GM12875 (cell line): Measurements from ENCODE around the gene PAK2.

ENCODE experiments used
- H3K4me3 ChIP-seq: one replicate; pipeline ENCODE4 v1.5.1; 2011; ENCODE audit warnings: low read depth, low read length, control low read depth
- TF ChIP-seq, protein P1 (sequence below): IDR thresholded peaks from 2 replicates; pipeline ENCODE4 v1.5.1; 2011; ENCODE audit warnings: low read depth, mild to moderate bottlenecking, control low read depth, inconsistent platforms, low read length, moderate library complexity, borderline replicate concordance; ENCODE audit not compliant: insufficient read depth

Gene PAK2

DNA sequence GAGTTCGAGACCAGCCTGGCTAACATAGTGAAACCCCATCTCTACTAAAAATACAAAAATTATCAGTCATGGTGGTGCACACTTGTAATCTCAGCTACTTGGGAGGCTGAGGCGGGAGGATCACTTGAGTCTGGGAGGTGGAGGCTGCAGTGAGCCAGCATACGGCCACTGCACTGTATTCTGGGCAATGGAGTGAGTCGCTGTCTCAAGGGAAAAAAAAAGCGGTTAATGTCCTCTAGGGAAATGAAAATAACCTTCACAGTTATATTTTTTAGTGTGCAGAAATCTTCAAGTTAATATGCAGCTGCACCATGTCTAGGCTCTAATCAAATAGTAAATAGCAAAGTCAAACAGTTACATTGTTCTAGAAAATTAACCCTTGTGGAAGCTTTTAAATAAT lies 42.4 kb upstream of the PAK2 start:
- TF ChIP-seq, protein P1, sequence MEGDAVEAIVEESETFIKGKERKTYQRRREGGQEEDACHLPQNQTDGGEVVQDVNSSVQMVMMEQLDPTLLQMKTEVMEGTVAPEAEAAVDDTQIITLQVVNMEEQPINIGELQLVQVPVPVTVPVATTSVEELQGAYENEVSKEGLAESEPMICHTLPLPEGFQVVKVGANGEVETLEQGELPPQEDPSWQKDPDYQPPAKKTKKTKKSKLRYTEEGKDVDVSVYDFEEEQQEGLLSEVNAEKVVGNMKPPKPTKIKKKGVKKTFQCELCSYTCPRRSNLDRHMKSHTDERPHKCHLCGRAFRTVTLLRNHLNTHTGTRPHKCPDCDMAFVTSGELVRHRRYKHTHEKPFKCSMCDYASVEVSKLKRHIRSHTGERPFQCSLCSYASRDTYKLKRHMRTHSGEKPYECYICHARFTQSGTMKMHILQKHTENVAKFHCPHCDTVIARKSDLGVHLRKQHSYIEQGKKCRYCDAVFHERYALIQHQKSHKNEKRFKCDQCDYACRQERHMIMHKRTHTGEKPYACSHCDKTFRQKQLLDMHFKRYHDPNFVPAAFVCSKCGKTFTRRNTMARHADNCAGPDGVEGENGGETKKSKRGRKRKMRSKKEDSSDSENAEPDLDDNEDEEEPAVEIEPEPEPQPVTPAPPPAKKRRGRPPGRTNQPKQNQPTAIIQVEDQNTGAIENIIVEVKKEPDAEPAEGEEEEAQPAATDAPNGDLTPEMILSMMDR = no peak

DNA sequence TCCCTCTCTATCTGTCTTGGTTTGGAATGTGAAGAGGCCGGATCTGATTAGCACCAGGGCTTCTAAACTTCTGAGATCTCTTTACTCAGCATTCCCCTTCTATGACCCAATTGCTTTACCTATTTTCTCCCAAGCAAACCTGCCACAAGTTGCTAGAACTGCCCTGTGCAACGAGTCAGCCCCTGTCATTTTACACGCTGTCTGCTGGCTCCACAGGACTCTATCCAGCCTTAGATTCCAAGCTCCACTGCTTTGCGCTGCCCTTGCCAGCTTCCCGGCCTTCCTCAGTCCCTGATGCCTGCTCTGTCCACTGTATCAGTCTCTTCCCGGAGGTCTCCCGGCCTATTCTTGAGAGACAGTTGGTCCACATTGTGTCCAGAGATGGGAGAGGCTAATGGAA lies 39.9 kb upstream of the PAK2 start:
- TF ChIP-seq, protein P1 = no peak
- H3K4me3 ChIP-seq = no peak overlapping the region

More for the DNA sequence above, 42.4 kb upstream of the PAK2 start:
- no peak overlapping the region for H3K4me3 ChIP-seq

DNA sequence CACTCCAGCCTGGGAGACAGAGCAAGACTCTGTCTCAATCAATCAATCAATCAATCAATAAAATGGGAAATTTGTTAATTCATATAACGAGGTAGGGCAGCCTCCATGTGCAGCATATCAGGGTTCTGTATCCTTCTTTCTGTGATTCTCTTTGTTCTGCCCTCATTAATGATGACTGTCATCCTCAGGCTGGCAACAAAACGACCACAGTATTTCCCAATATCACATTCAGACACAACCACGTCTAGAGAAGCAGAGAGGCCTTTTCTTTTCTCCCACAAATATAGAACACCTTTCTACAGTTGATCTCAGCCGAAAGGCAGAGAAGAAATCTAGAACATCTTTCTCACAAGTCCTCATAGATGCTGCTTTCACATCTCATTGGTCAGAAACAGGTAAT lies 38.9 kb upstream of the PAK2 start:
- TF ChIP-seq, protein P1 = no peak
- H3K4me3 ChIP-seq = no peak overlapping the region

DNA sequence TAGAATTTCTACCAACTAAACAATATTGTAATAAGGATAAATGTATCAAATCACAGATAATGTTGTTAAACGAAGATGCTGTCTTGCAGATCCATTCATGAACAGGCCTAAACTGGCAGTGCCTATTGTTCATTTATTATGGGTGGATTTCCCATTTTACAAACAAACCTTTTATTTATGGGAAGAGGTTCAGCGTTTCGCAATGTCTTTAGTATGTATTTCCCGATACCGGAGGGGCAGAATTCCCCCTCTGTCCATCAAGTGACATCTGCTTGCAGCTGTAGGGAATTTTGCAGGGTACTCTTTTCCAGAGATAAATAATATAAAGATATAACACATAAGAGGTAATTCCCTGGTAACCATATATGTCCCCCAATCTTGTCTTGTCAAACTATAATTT lies 33.3 kb upstream of the PAK2 start:
- TF ChIP-seq, protein P1 = no peak

DNA sequence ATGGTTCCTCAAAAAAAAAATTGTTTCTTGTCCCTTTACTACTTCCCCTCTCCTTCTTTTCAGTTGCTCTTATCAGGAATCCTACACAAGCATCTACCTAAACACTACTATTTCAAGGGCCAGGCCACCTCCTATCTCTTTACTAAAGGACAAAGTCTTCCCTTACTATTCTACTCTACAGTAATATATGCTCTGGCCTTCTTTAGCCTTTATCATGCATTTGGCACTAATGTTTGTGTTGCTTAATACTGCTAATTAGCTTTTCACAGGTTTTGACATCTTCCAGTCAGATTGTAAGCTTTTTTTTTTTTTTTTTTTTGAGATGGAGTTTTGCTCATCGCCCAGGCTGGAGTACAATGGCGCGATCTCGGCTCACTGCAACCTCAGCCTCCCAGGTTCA lies 32.9 kb upstream of the PAK2 start:
- TF ChIP-seq, protein P1 = no peak
- no peak overlapping the region for H3K4me3 ChIP-seq

More for the DNA sequence above, 33.3 kb upstream of the PAK2 start:
- no peak overlapping the region for H3K4me3 ChIP-seq

DNA sequence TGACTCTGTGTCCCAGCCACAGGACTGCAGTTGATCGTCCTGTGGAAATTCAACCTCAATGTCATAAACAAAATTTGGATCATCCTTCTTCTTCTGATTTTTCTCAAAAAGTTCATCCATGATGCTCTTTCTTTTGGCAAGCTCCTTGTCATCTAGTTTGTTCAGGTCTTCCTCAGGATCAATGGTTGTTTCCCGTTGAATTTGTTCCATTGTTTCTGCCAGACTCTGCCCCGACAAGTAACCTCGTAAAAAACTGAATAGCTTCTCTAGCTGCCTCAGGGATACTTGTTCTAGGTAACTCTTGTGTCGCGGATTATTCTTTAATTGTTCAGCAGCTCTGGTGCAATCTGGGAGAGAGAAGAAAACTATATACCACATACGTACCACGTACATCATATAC lies 32.1 kb upstream of the PAK2 start:
- TF ChIP-seq, protein P1 = no peak
- H3K4me3 ChIP-seq = no peak overlapping the region

DNA sequence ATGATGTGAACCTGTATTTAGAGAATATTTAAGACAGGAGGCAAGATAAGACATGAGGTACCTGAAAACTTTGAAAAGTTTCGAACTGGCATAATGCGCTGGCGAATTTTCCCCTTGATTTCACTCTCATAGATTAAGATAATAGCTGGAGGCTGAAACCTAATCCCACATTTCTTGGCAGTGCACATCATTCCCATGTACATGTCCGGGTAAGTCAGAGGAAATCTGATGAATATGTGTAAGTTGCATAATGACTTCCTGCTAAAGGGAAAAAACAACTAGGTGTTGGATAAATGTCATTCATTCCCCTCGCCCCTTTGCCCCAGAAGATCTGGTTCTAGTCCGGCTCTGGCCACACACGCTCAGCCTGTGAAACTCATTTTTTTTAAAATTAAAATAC lies 31.2 kb upstream of the PAK2 start:
- H3K4me3 ChIP-seq = no peak overlapping the region
- TF ChIP-seq, protein P1 = no peak
